ENCODE results near the gene PTPA. TPM values are rescaled to one million over a fixed set of nuclear protein-coding genes. Genes with fewer than 3 reads are reported as not detected.
"Not testable (repeated sequence)": the region's sequence is repeated elsewhere in the genome, so short reads cannot be mapped to it uniquely, and the experiment has no call there.

The PTPA gene
- total RNA-seq, 2 experiments from 2014 or later: 88.3 to 97.7 TPM

GRCh38 chr9:129122133-129122532 lies 10.9 kb downstream of the PTPA start:
- H3K9me3 Mint-ChIP-seq: no peaks in the 10 kb centered on the region

GRCh38 chr9:129122976-129123375 lies 11.8 kb downstream of the PTPA start:
- not testable (repeated sequence) for H3K27me3 Mint-ChIP-seq, H3K9me3 Mint-ChIP-seq, H3K4me1 Mint-ChIP-seq, H3K27ac Mint-ChIP-seq, DNase-seq, H3K4me3 Mint-ChIP-seq
- ChIA-PET CTCF (interaction anchor here (1.4 to 2.4 kb wide), 3 partner anchors 8 to 20 kb away, joined by 3 to 19 read pairs (median 4); no protein-coding TSS in a partner anchor), POLR2A (interaction anchor here (0.6 to 1.7 kb wide), 3 partner anchors 8 to 17 kb away, joined by 3 to 4 read pairs (median 4); no protein-coding TSS in a partner anchor)
- H3K36me3 Mint-ChIP-seq (ENCODE audit: low read depth): peaks cover 28% of the 10 kb centered on the region

More at GRCh38 chr9:129122133-129122532, 10.9 kb downstream of the PTPA start:
- peaks cover 23% of the 10 kb centered on the region for H3K36me3 Mint-ChIP-seq (ENCODE audit: low read depth)
- CTCF ChIA-PET: interaction anchor here (0.6 to 2.4 kb wide), 4 partner anchors 9 to 616 kb away, joined by 3 to 19 read pairs (median 4); no protein-coding TSS in a partner anchor
- H3K27me3 Mint-ChIP-seq: no peaks in the 10 kb centered on the region
- DNase-seq: no peak
- H3K4me3 Mint-ChIP-seq: no peak overlapping the region
- H3K4me1 Mint-ChIP-seq: no peaks in the 10 kb centered on the region
- POLR2A ChIA-PET: interaction anchor here (1.4 to 1.7 kb wide), 2 partner anchors 16 to 18 kb away, joined by 4 read pairs; no protein-coding TSS in a partner anchor
- H3K27ac Mint-ChIP-seq: no peak overlapping the region

GRCh38 chr9:129124506-129125069 lies 13.4 kb downstream of the PTPA start:
- DNase-seq: no peak
- H3K27ac Mint-ChIP-seq: no peak overlapping the region
- H3K9me3 Mint-ChIP-seq: no peaks in the 10 kb centered on the region
- no peaks in the 10 kb centered on the region for H3K27me3 Mint-ChIP-seq
- no peak overlapping the region for H3K4me3 Mint-ChIP-seq
- CTCF ChIA-PET: interaction anchor here (1.8 kb wide), 1 partner anchor 14 kb away, joined by 5 read pairs; no protein-coding TSS in a partner anchor
- H3K4me1 Mint-ChIP-seq: no peaks in the 10 kb centered on the region
- POLR2A ChIA-PET: no interaction called here
- H3K36me3 Mint-ChIP-seq (ENCODE audit: low read depth): peaks cover 31% of the 10 kb centered on the region

- CTCF ChIA-PET: interaction anchor here (0.6 to 1.8 kb wide), 6 partner anchors 14 to 500 kb away, joined by 3 to 6 read pairs (median 4); partner anchors contain the start of gene IER5L
- H3K9me3 Mint-ChIP-seq: no peaks in the 10 kb centered on the region
- H3K27ac Mint-ChIP-seq: no peak overlapping the region
- POLR2A ChIA-PET: interaction anchor here (2.4 kb wide), 1 partner anchor 14 kb away, joined by 6 read pairs; the partner anchor contains the start of gene PTPA
- H3K27me3 Mint-ChIP-seq: no peaks in the 10 kb centered on the region
- no peak for DNase-seq
- no peak overlapping the region for H3K4me3 Mint-ChIP-seq
- H3K4me1 Mint-ChIP-seq: no peaks in the 10 kb centered on the region
- peaks cover 33% of the 10 kb centered on the region for H3K36me3 Mint-ChIP-seq (ENCODE audit: low read depth)
Observed at GRCh38 chr9:129125478-129125877, 14.3 kb downstream of the PTPA start.

- Mint-ChIP-seq H3K36me3 (ENCODE audit: low read depth) (peaks cover 36% of the 10 kb centered on the region), H3K4me1 (peaks cover 8% of the 10 kb centered on the region), H3K4me3 (no peak overlapping the region), H3K27me3 (no peaks in the 10 kb centered on the region), H3K9me3 (no peaks in the 10 kb centered on the region), H3K27ac (no peak overlapping the region)
- DNase-seq: no peak
- ChIA-PET CTCF (interaction anchor here (0.7 to 1.6 kb wide), 5 partner anchors 10 to 497 kb away, joined by 3 read pairs; partner anchors contain the start of gene IER5L), POLR2A (interaction anchor here (1.1 to 2.4 kb wide), 2 partner anchors 16 to 497 kb away, joined by 3 to 6 read pairs; partner anchors contain the start of gene PTPA)
Observed at GRCh38 chr9:129126749-129127618, 15.8 kb downstream of the PTPA start.

- CTCF ChIA-PET: interaction anchor here (0.7 to 4.3 kb wide), 3 partner anchors 11 to 496 kb away, joined by 3 to 56 read pairs (median 50); partner anchors contain the start of gene NTMT1
- DNase-seq: no peak
- H3K9me3 Mint-ChIP-seq: no peaks in the 10 kb centered on the region
- H3K27ac Mint-ChIP-seq: no peak overlapping the region
- H3K36me3 Mint-ChIP-seq (ENCODE audit: low read depth): peaks cover 33% of the 10 kb centered on the region
- peaks cover 8% of the 10 kb centered on the region for H3K4me1 Mint-ChIP-seq
- no peaks in the 10 kb centered on the region for H3K27me3 Mint-ChIP-seq
- no peak overlapping the region for H3K4me3 Mint-ChIP-seq
- POLR2A ChIA-PET: no interaction called here
Observed at GRCh38 chr9:129128689-129129088, 17.5 kb downstream of the PTPA start.

GRCh38 chr9:129130271-129130670 lies 19.1 kb downstream of the PTPA start:
- peaks cover 35% of the 10 kb centered on the region for H3K36me3 Mint-ChIP-seq (ENCODE audit: low read depth)
- ChIA-PET POLR2A (interaction anchor here (0.8 to 2.2 kb wide), 5 partner anchors 7 to 48 kb away, joined by 3 to 5 read pairs (median 4); partner anchors contain the start of gene IER5L), CTCF (interaction anchor here (0.7 to 5.2 kb wide), 9 partner anchors 8 to 660 kb away, joined by 3 to 77 read pairs (median 19); partner anchors contain the start of gene NTMT1)
- DNase-seq, H3K4me3 Mint-ChIP-seq, H3K9me3 Mint-ChIP-seq, H3K4me1 Mint-ChIP-seq, H3K27ac Mint-ChIP-seq, H3K27me3 Mint-ChIP-seq: not testable (repeated sequence)

GRCh38 chr9:129130791-129131190 lies 19.6 kb downstream of the PTPA start:
- Mint-ChIP-seq H3K27ac (no peak overlapping the region), H3K9me3 (no peaks in the 10 kb centered on the region), H3K36me3 (ENCODE audit: low read depth) (peaks cover 38% of the 10 kb centered on the region), H3K27me3 (no peaks in the 10 kb centered on the region), H3K4me1 (peaks cover 8% of the 10 kb centered on the region), H3K4me3 (no peak overlapping the region)
- no peak for DNase-seq
- ChIA-PET CTCF (interaction anchor here (0.8 to 5.2 kb wide), 19 partner anchors 9 to 659 kb away, joined by 3 to 77 read pairs (median 6); partner anchors contain the start of genes DOLPP1, ENDOG and NTMT1), POLR2A (interaction anchor here (1.3 to 2.2 kb wide), 5 partner anchors 8 to 490 kb away, joined by 3 to 5 read pairs (median 4); partner anchors contain the start of genes C9orf50 and IER5L)

GRCh38 chr9:129131300-129132145 lies 20.3 kb downstream of the PTPA start:
- ChIA-PET CTCF (interaction anchor here (0.6 to 5.2 kb wide), 58 partner anchors 8 to 792 kb away, joined by 3 to 77 read pairs (median 4); partner anchors contain the start of genes C9orf50, CRAT, DOLPP1 and ENDOG), POLR2A (interaction anchor here (0.5 to 2.2 kb wide), 12 partner anchors 8 to 495 kb away, joined by 3 to 9 read pairs (median 4); partner anchors contain the start of genes C9orf50, DOLPP1, IER5L and NTMT1)
- Mint-ChIP-seq H3K36me3 (ENCODE audit: low read depth) (peaks cover 38% of the 10 kb centered on the region), H3K27me3 (no peaks in the 10 kb centered on the region), H3K9me3 (no peaks in the 10 kb centered on the region), H3K27ac (no peak overlapping the region), H3K4me3 (no peak overlapping the region), H3K4me1 (peaks cover 8% of the 10 kb centered on the region)
- DNase-seq: peak; percentile 86

- Mint-ChIP-seq H3K4me1 (peaks cover 8% of the 10 kb centered on the region), H3K9me3 (no peaks in the 10 kb centered on the region), H3K27me3 (no peaks in the 10 kb centered on the region), H3K4me3 (no peak overlapping the region), H3K27ac (no peak overlapping the region), H3K36me3 (ENCODE audit: low read depth) (peaks cover 44% of the 10 kb centered on the region)
- ChIA-PET POLR2A (interaction anchor here (1.5 kb wide), 1 partner anchor 9 kb away, joined by 3 read pairs; no protein-coding TSS in a partner anchor), CTCF (interaction anchor here (1.5 to 5.2 kb wide), 3 partner anchors 11 to 492 kb away, joined by 3 to 77 read pairs (median 56); partner anchors contain the start of gene NTMT1)
- DNase-seq: no peak
Observed at GRCh38 chr9:129133082-129133481, 21.9 kb downstream of the PTPA start.

- ChIA-PET POLR2A (interaction anchor here (0.7 kb wide), 1 partner anchor 471 kb away, joined by 4 read pairs; no protein-coding TSS in a partner anchor), CTCF (interaction anchor here (0.5 to 9.4 kb wide), 3 partner anchors 228 to 491 kb away, joined by 3 to 112 read pairs (median 4); partner anchors contain the start of gene NTMT1)
- Mint-ChIP-seq H3K27me3 (no peaks in the 10 kb centered on the region), H3K9me3 (no peaks in the 10 kb centered on the region), H3K27ac (no peak overlapping the region), H3K4me3 (no peak overlapping the region), H3K4me1 (peaks cover 23% of the 10 kb centered on the region), H3K36me3 (ENCODE audit: low read depth) (peaks cover 46% of the 10 kb centered on the region)
- DNase-seq: no peak
Observed at GRCh38 chr9:129135476-129135875, 24.3 kb downstream of the PTPA start.

All from activated CD4-positive, alpha-beta memory T cell treated with anti-CD3 and anti-CD28 coated beads, Interleukin-2, amount 10 ng/mL, durations not matched to agents 7 days and 5 days (primary cell).